RWPE2 (cell line): ENCODE measurements around the gene TAMM41.

ENCODE experiments used
- ATAC-seq: fragments of 200-7000 bp; cut with Tn5 transposase; 3 replicates; pipeline ENCODE4 v1.9.1; 2021; ENCODE audit warnings: low read depth
- DNase-seq: peaks from one replicate; pipeline ENCODE4 v3.0.0-alpha.2; 2020; ENCODE audit warnings: low spot score
- H3K27ac ChIP-seq: fragments of 450-650 bp; 2 replicates; pipeline ENCODE4 v1.5.1; 2017; ENCODE audit warnings: mild to moderate bottlenecking; ENCODE audit not compliant: poor library complexity, severe bottlenecking
- H3K27me3 ChIP-seq: fragments of 250-450 bp; sonication (Bioruptor Pico); 2 replicates; pipeline ENCODE4 v1.5.1; 2021; ENCODE audit warnings: mild to moderate bottlenecking, moderate library complexity; ENCODE audit not compliant: insufficient read depth, poor library complexity, severe bottlenecking
- H3K36me3 ChIP-seq: fragments of 250-450 bp; sonication (Bioruptor Pico); 2 replicates; pipeline ENCODE4 v1.5.1; 2020; ENCODE audit warnings: low read depth, mild to moderate bottlenecking, moderate library complexity
- H3K4me1 ChIP-seq: fragments of 250-450 bp; sonication (Bioruptor Pico); 2 replicates; pipeline ENCODE4 v1.5.1; 2021; ENCODE audit warnings: mild to moderate bottlenecking, moderate library complexity; ENCODE audit not compliant: insufficient read depth, poor library complexity, severe bottlenecking
- H3K4me3 ChIP-seq: fragments of 250-450 bp; sonication (Bioruptor Pico); 2 replicates; pipeline ENCODE4 v1.5.1; 2021; ENCODE audit warnings: mild to moderate bottlenecking, moderate library complexity; ENCODE audit not compliant: severe bottlenecking
- H3K9me3 ChIP-seq: fragments of 250-450 bp; sonication (Bioruptor Pico); 2 replicates; pipeline ENCODE4 v1.5.1; 2021; ENCODE audit warnings: mild to moderate bottlenecking, moderate library complexity; ENCODE audit not compliant: severe bottlenecking
- CTCF ChIP-seq: fragments of 450-650 bp; IDR thresholded peaks from one replicate; pipeline ENCODE4 v1.5.1; 2017; ENCODE audit warnings: mild to moderate bottlenecking, moderate library complexity; ENCODE audit not compliant: poor library complexity, severe bottlenecking

The TAMM41 gene

GRCh38 chr3:11789412-11789811, 57.3 kb downstream of the TAMM41 start:
- no peak overlapping the region for H3K27ac ChIP-seq
- no peaks in the 10 kb centered on the region for H3K9me3 ChIP-seq
- DNase-seq, result no peak
- peaks cover 15% of the 10 kb centered on the region for H3K36me3 ChIP-seq
- no peaks in the 10 kb centered on the region for H3K27me3 ChIP-seq
- no peaks in the 10 kb centered on the region for H3K4me1 ChIP-seq
- H3K4me3 ChIP-seq, result no peak overlapping the region
- no peak for TF ChIP-seq CTCF
- ATAC-seq, result no peak

- peaks cover 15% of the 10 kb centered on the region for H3K36me3 ChIP-seq
- H3K27ac ChIP-seq, result no peak overlapping the region
- no peaks in the 10 kb centered on the region for H3K27me3 ChIP-seq
- no peak for ATAC-seq
- no peaks in the 10 kb centered on the region for H3K9me3 ChIP-seq
- H3K4me3 ChIP-seq, result no peak overlapping the region
- TF ChIP-seq CTCF, result no peak
- H3K4me1 ChIP-seq, result no peaks in the 10 kb centered on the region
- DNase-seq, result no peak
Observed at GRCh38 chr3:11784971-11785377, 61.7 kb downstream of the TAMM41 start.

- H3K4me3 ChIP-seq, result no peak overlapping the region
- H3K27ac ChIP-seq, result no peak overlapping the region
- H3K9me3 ChIP-seq, result no peaks in the 10 kb centered on the region
- DNase-seq (no peak), ATAC-seq (no peak)
- TF ChIP-seq CTCF, result no peak
- no peaks in the 10 kb centered on the region for H3K27me3 ChIP-seq
- no peaks in the 10 kb centered on the region for H3K4me1 ChIP-seq
- H3K36me3 ChIP-seq, result no peaks in the 10 kb centered on the region
Observed at GRCh38 chr3:11780341-11780740, 66.3 kb downstream of the TAMM41 start.

GRCh38 chr3:11779626-11780025, 67.1 kb downstream of the TAMM41 start:
- Histone ChIP-seq H3K4me3 (no peak overlapping the region), H3K36me3 (no peaks in the 10 kb centered on the region), H3K4me1 (no peaks in the 10 kb centered on the region), H3K27me3 (no peaks in the 10 kb centered on the region), H3K9me3 (no peaks in the 10 kb centered on the region), H3K27ac (no peak overlapping the region)
- peak; percentile 27; the same call in 2 of the 3 replicates for ATAC-seq
- DNase-seq, result no peak
- no peak for TF ChIP-seq CTCF

- Histone ChIP-seq H3K9me3 (no peaks in the 10 kb centered on the region), H3K4me1 (no peaks in the 10 kb centered on the region), H3K27ac (no peak overlapping the region), H3K27me3 (no peaks in the 10 kb centered on the region), H3K36me3 (no peaks in the 10 kb centered on the region), H3K4me3 (no peak overlapping the region)
- ATAC-seq (no peak), DNase-seq (no peak)
- TF ChIP-seq CTCF, result no peak
Observed at GRCh38 chr3:11778248-11778647, 68.4 kb downstream of the TAMM41 start.
